PC-9 (cell line): ENCODE data around the gene IWS1. TPM values are rescaled to one million over a fixed set of nuclear protein-coding genes. Genes with fewer than 3 reads are reported as not detected.

Experiments
- BruUV-seq: library from RNA; stranded (reverse); fragments of 400-500 nt; replicated peaks from 2 replicates; lab custom pipeline; 2021; lab: Mats Ljungman, UMichigan
- CTCF ChIA-PET: fragments of 300-600 bp; sonication (Branson Sonifier 250); formaldehyde crosslinking; loops from one replicate; lab custom pipeline; 2022; ENCODE audit warnings: antibody characterized with exemption; lab: Charles Lee
- POLR2A ChIA-PET: fragments of 300-600 bp; sonication (Branson Sonifier 250); formaldehyde crosslinking; loops from one replicate; lab custom pipeline; 2022; ENCODE audit warnings: antibody characterized with exemption; ENCODE audit not compliant: unreplicated experiment; lab: Charles Lee
- DNase-seq, 2 experiments: peaks; one replicate each; pipeline versions ENCODE4 v3.0.0 to v3.0.0-alpha.2; 2015 to 2022; ENCODE audit warnings: mixed read lengths in 1 of 2
- H2AFZ ChIP-seq: fragments of 200-600 bp; sonication (generic); 2 replicates; pipeline ENCODE4 v1.8.1; 2017; ENCODE audit warnings: antibody characterized with exemption
- H3F3A ChIP-seq: fragments of 200-600 bp; sonication (generic); 2 replicates; pipeline ENCODE4 v1.8.1; 2017; ENCODE audit warnings: antibody characterized with exemption, mild to moderate bottlenecking, low read depth; ENCODE audit not compliant: insufficient read depth
- H3K27ac ChIP-seq: fragments of 200-600 bp; sonication (generic); 2 replicates; pipeline ENCODE4 v1.6.1; 2016; ENCODE audit warnings: mixed run types
- H3K27me3 ChIP-seq: fragments of 200-600 bp; sonication (generic); 2 replicates; pipeline ENCODE4 v1.6.1; 2016; ENCODE audit warnings: low read depth, mixed run types; ENCODE audit not compliant: insufficient read depth
- H3K36me3 ChIP-seq: fragments of 200-600 bp; sonication (generic); 2 replicates; pipeline ENCODE4 v1.6.1; 2016; ENCODE audit warnings: low read depth, mixed run types
- H3K4me1 ChIP-seq: fragments of 200-600 bp; sonication (generic); replicated peaks from 2 replicates; pipeline ENCODE4 v1.6.1; 2016; ENCODE audit warnings: mixed run types; ENCODE audit not compliant: insufficient read depth
- H3K4me2 ChIP-seq: fragments of 200-600 bp; sonication (generic); 2 replicates; pipeline ENCODE4 v1.6.1; 2017; ENCODE audit warnings: mixed run types
- H3K4me3 ChIP-seq: fragments of 200-600 bp; sonication (generic); 2 replicates; pipeline ENCODE4 v1.6.1; 2016; ENCODE audit warnings: mixed run types
- H3K79me2 ChIP-seq: fragments of 200-600 bp; sonication (generic); 2 replicates; pipeline ENCODE4 v1.6.1; 2017; ENCODE audit warnings: low read depth, mixed run types
- H3K9me2 ChIP-seq: fragments of 200-600 bp; sonication (generic); 2 replicates; pipeline ENCODE4 v1.8.1; 2017; ENCODE audit warnings: mild to moderate bottlenecking; ENCODE audit not compliant: insufficient read depth
- H3K9me3 ChIP-seq: fragments of 200-600 bp; sonication (generic); 2 replicates; pipeline ENCODE4 v1.8.1; 2016; ENCODE audit warnings: low read depth; ENCODE audit not compliant: insufficient read depth
- H4K20me1 ChIP-seq: fragments of 200-600 bp; sonication (generic); 2 replicates; pipeline ENCODE4 v1.8.1; 2017; ENCODE audit not compliant: insufficient read depth
- CTCF ChIP-seq: fragments of 200-600 bp; sonication (generic); conservative IDR thresholded peaks from 2 replicates; pipeline ENCODE4 v1.6.1; 2017; ENCODE audit warnings: mixed run types, antibody characterized with exemption, mild to moderate bottlenecking, moderate library complexity
- EZH2 ChIP-seq: fragments of 200-600 bp; sonication (generic); IDR thresholded peaks from 2 replicates; pipeline ENCODE4 v1.8.0; 2017; ENCODE audit warnings: antibody characterized with exemption, low read depth
- intact Hi-C: fragments of 100-400 bp; cut with micrococcal nuclease; formaldehyde crosslinking; loops from one replicate; pipeline ENCODE4 v1.10.0; 2022; ENCODE audit not compliant: unreplicated experiment
- total RNA-seq: library from RNA; stranded (reverse); gene quantifications from 2 replicates; pipeline ENCODE4 v1.2.3, GENCODE V29; 2021

Gene IWS1
- total RNA-seq, 1 experiment from 2014 or later: 47.3 TPM

GRCh38 chr2:127482031-127482430 is 44.3 kb downstream of the IWS1 start:
- peaks cover 7% of the 10 kb centered on the region for H4K20me1 ChIP-seq
- no peaks in the 10 kb centered on the region for H3K4me1 ChIP-seq
- no peaks in the 10 kb centered on the region for H3K9me2 ChIP-seq
- no peak for TF ChIP-seq CTCF
- no peak for TF ChIP-seq EZH2
- peaks cover 33% of the 10 kb centered on the region for H3K36me3 ChIP-seq
- ChIA-PET CTCF (no interaction called here), POLR2A (interaction anchor here (0.5 kb wide), 1 partner anchor 188 kb away, joined by 3 read pairs; the partner anchor contains the start of gene ERCC3)
- DNase-seq: peak in 1 of 2 experiments; percentile 31
- H3K9me3 ChIP-seq: no peaks in the 10 kb centered on the region
- H3K27me3 ChIP-seq: no peaks in the 10 kb centered on the region
- no peaks in the 10 kb centered on the region for H3K79me2 ChIP-seq
- no peak overlapping the region for H3K4me2 ChIP-seq
- H3K27ac ChIP-seq: no peak overlapping the region
- intact Hi-C loops: loop anchor here (5.0 kb wide), 1 partner anchor 430 kb away; no protein-coding TSS in a partner anchor
- peaks cover 28% of the 10 kb centered on the region; the same call in 1 of the 2 replicates for H3F3A ChIP-seq
- no TSS peak for BruUV-seq
- no peak overlapping the region for H2AFZ ChIP-seq
- no peak overlapping the region for H3K4me3 ChIP-seq

- H3K4me2 ChIP-seq: no peak overlapping the region
- intact Hi-C loops: loop anchor here (1.0 to 5.0 kb wide), 4 partner anchors 156 to 428 kb away; no protein-coding TSS in a partner anchor
- no peak overlapping the region for H3K27ac ChIP-seq
- H2AFZ ChIP-seq: no peak overlapping the region
- peaks cover 23% of the 10 kb centered on the region; the same call in 1 of the 2 replicates for H3F3A ChIP-seq
- CTCF ChIA-PET: interaction anchor here (0.7 to 2.8 kb wide), 7 partner anchors 65 to 412 kb away, joined by 3 to 21 read pairs (median 3); no protein-coding TSS in a partner anchor
- H3K9me2 ChIP-seq: no peaks in the 10 kb centered on the region
- no peaks in the 10 kb centered on the region for H3K9me3 ChIP-seq
- no TSS peak for BruUV-seq
- TF ChIP-seq EZH2 (no peak), CTCF (no peak)
- no peaks in the 10 kb centered on the region for H3K4me1 ChIP-seq
- H3K4me3 ChIP-seq: no peak overlapping the region
- H4K20me1 ChIP-seq: peaks cover 7% of the 10 kb centered on the region
- POLR2A ChIA-PET: no interaction called here
- H3K36me3 ChIP-seq: peaks cover 20% of the 10 kb centered on the region
- H3K79me2 ChIP-seq: no peaks in the 10 kb centered on the region
- H3K27me3 ChIP-seq: no peaks in the 10 kb centered on the region
- peak in 1 of 2 experiments; percentile 25 for DNase-seq
Measured at GRCh38 chr2:127479866-127480743, 46.2 kb downstream of the IWS1 start.

- H3F3A ChIP-seq: peaks cover 23% of the 10 kb centered on the region; the same call in 1 of the 2 replicates
- no peak overlapping the region for H3K27ac ChIP-seq
- ChIA-PET CTCF (interaction anchor here (0.6 to 2.8 kb wide), 10 partner anchors 45 to 412 kb away, joined by 3 to 21 read pairs (median 4); partner anchors contain the start of gene LIMS2), POLR2A (interaction anchor here (0.6 kb wide), 1 partner anchor 47 kb away, joined by 3 read pairs; the partner anchor contains the start of gene IWS1)
- H3K4me3 ChIP-seq: no peak overlapping the region
- no peaks in the 10 kb centered on the region for H3K4me1 ChIP-seq
- H3K9me2 ChIP-seq: no peaks in the 10 kb centered on the region
- H3K36me3 ChIP-seq: peaks cover 20% of the 10 kb centered on the region
- BruUV-seq: no TSS peak
- no peak overlapping the region for H3K4me2 ChIP-seq
- intact Hi-C loops: loop anchor here (1.0 to 5.0 kb wide), 3 partner anchors 155 to 412 kb away; no protein-coding TSS in a partner anchor
- no peak overlapping the region for H2AFZ ChIP-seq
- no peak for TF ChIP-seq EZH2
- peak; percentile 91 for TF ChIP-seq CTCF
- peaks cover 7% of the 10 kb centered on the region for H4K20me1 ChIP-seq
- no peaks in the 10 kb centered on the region for H3K79me2 ChIP-seq
- DNase-seq: peak in 1 of 2 experiments; percentile 55
- no peaks in the 10 kb centered on the region for H3K9me3 ChIP-seq
- H3K27me3 ChIP-seq: no peaks in the 10 kb centered on the region
Measured at GRCh38 chr2:127479219-127479825, 47.0 kb downstream of the IWS1 start.
